Mucosa of stomach (tissue), 1 donor: ENCODE data around the gene CAMTA1.
A peak's percentile ranks its signal among the peaks of the same experiment; 100 is the strongest.

Experiments used
- H3K27me3 ChIP-seq: one replicate; pipeline ENCODE4 v1.7.0; 2013; ENCODE audit warnings: mild to moderate bottlenecking, low read length; ENCODE audit not compliant: control insufficient read depth, insufficient read depth
- H3K36me3 ChIP-seq: one replicate; pipeline ENCODE4 v1.7.0; 2013; ENCODE audit warnings: low read length; ENCODE audit not compliant: control insufficient read depth, insufficient read depth
- H3K4me1 ChIP-seq: one replicate; pipeline ENCODE4 v1.7.0; 2013; ENCODE audit warnings: mild to moderate bottlenecking, low read length; ENCODE audit not compliant: control insufficient read depth, insufficient read depth
- H3K4me3 ChIP-seq: one replicate; pipeline ENCODE4 v1.7.0; 2013; ENCODE audit warnings: low read length
- H3K9ac ChIP-seq: one replicate; pipeline ENCODE4 v1.7.0; 2013; ENCODE audit warnings: mild to moderate bottlenecking, low read length, moderate library complexity
- H3K9me3 ChIP-seq: one replicate; pipeline ENCODE4 v1.7.0; 2013; ENCODE audit warnings: mild to moderate bottlenecking, low read length, moderate library complexity; ENCODE audit not compliant: control insufficient read depth
- donor health status: Pancreatic carcinoma.

CAMTA1 gene

DNA sequence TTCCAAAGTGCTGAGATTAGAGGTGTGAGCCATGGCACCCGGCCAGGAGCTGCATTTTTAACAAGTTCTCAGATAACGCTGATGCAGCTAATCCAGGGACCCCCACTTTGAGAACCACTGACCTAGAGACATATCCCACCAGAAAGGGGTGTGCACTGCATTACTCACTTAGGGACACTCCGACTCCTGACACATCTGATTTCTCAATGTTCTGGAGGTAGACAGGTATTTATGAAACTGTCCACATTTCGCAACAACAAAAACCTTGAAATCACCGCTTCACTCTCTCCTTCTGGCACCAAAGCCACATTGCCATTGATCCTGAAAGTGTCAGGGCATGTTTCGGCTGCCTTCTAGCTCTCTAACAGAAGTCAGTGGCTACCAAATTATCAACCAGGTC, 23.2 kb upstream of the CAMTA1 start:
- H3K36me3 ChIP-seq, result no peaks in the 10 kb centered on the region
- no peaks in the 10 kb centered on the region for H3K9me3 ChIP-seq
- no peaks in the 10 kb centered on the region for H3K27me3 ChIP-seq
- H3K4me3 ChIP-seq, result no peak overlapping the region
- H3K4me1 ChIP-seq, result no peaks in the 10 kb centered on the region
- H3K9ac ChIP-seq, result no peak overlapping the region

GRCh38 chr1:6770751-6771440, 14.4 kb upstream of the CAMTA1 start:
- Histone ChIP-seq H3K4me3 (no peak overlapping the region), H3K4me1 (peaks cover 5% of the 10 kb centered on the region), H3K9ac (no peak overlapping the region), H3K36me3 (no peaks in the 10 kb centered on the region), H3K27me3 (no peaks in the 10 kb centered on the region), H3K9me3 (no peaks in the 10 kb centered on the region)

- H3K9ac ChIP-seq, result no peak overlapping the region
- no peak overlapping the region for H3K4me3 ChIP-seq
Measured at GRCh38 chr1:6771441-6771769, 13.8 kb upstream of the CAMTA1 start.

DNA sequence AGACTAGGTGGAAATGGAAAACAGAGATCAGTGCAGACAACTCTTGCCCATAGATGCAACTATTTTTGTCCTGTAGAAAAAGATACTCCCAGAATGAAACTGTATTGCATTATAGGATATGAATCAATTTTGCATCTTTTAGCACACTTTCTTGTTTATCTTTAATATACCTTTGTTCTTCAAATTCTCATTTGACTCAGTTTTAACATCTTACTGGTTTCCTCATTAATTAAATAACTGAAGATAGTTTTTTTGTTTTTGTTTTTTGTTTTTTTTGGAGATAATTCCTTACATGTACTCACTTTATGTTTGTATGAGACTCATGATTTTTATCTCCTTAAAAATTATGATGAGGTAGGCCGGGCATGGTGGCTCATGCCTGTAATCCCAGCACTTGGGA, 10.9 kb upstream of the CAMTA1 start:
- no peak overlapping the region for H3K4me3 ChIP-seq
- peaks cover 5% of the 10 kb centered on the region for H3K4me1 ChIP-seq

More at GRCh38 chr1:6771441-6771769, 13.8 kb upstream of the CAMTA1 start:
- Histone ChIP-seq H3K27me3 (no peaks in the 10 kb centered on the region), H3K36me3 (no peaks in the 10 kb centered on the region), H3K4me1 (peaks cover 5% of the 10 kb centered on the region), H3K9me3 (no peaks in the 10 kb centered on the region)

GRCh38 chr1:6775261-6776043, 9.8 kb upstream of the CAMTA1 start:
- H3K9ac ChIP-seq, result no peak overlapping the region
- H3K36me3 ChIP-seq, result no peaks in the 10 kb centered on the region
- H3K27me3 ChIP-seq, result no peaks in the 10 kb centered on the region
- peaks cover 5% of the 10 kb centered on the region for H3K4me1 ChIP-seq
- H3K9me3 ChIP-seq, result no peaks in the 10 kb centered on the region
- H3K4me3 ChIP-seq, result no peak overlapping the region

More for the DNA sequence above, 10.9 kb upstream of the CAMTA1 start:
- Histone ChIP-seq H3K9me3 (no peaks in the 10 kb centered on the region), H3K9ac (no peak overlapping the region), H3K27me3 (no peaks in the 10 kb centered on the region), H3K36me3 (no peaks in the 10 kb centered on the region)

GRCh38 chr1:6776389-6776788, 8.9 kb upstream of the CAMTA1 start:
- Histone ChIP-seq H3K36me3 (no peaks in the 10 kb centered on the region), H3K27me3 (no peaks in the 10 kb centered on the region), H3K9ac (no peak overlapping the region), H3K9me3 (no peaks in the 10 kb centered on the region), H3K4me3 (no peak overlapping the region), H3K4me1 (peaks cover 3% of the 10 kb centered on the region)

DNA sequence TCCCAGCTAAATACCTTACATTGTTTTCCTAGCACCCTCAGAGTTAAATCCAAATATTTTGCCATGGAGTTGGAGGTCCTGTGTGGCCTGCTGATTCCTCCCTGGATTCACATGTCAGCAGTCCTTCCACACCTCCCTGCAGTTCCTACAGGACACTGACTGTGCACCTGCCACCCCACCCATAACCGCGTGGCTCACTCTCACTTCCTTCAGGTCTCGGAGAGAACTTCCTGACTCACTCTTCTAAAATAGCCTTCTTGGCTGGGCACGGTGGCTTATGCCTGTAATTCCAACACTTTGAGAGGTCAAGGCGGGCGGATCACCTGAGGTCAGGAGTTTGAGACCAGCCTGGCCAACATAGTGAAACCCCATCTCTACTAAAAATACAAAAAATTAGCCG, 8.4 kb upstream of the CAMTA1 start:
- Histone ChIP-seq H3K36me3 (no peaks in the 10 kb centered on the region), H3K4me1 (no peaks in the 10 kb centered on the region), H3K27me3 (no peaks in the 10 kb centered on the region), H3K4me3 (no peak overlapping the region), H3K9me3 (no peaks in the 10 kb centered on the region), H3K9ac (no peak overlapping the region)

- H3K9me3 ChIP-seq, result no peaks in the 10 kb centered on the region
- no peak overlapping the region for H3K9ac ChIP-seq
- H3K27me3 ChIP-seq, result no peaks in the 10 kb centered on the region
- H3K36me3 ChIP-seq, result no peaks in the 10 kb centered on the region
- no peaks in the 10 kb centered on the region for H3K4me1 ChIP-seq
- H3K4me3 ChIP-seq, result no peak overlapping the region
Measured at GRCh38 chr1:6777813-6778212, 7.4 kb upstream of the CAMTA1 start.

DNA sequence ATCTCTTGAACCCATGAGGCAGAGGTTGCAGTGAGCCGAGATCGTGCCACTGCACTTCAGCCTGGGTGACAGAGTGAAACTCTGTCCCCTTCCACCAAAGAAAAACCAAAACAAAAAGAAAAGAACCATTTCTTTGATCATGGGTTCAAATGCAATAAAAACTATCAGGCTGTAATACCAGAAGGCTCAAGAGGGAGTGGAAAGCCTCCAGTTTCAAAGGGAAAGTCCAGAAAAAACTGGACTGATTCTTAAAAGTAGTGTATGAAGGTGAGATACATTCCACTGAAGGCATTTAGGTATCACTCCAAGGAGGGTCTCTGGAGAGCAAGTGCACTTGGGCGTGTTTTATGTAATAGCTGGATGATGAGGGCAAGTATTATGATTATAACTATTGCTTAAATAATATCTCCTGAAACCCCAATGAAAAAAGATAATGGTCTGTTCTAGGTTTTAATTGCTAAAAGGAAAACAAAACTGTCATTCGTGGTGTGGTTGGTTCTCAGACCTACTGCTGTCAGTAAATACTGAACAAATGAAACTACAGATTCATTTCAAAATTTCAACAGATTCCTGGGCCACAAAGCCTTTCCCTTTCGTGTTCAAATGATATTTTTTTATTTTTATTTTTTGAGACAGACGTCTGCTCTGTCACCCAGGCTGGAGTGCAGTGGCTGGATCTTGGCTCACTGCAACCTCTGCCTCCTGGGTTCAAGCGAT, 6.0 kb upstream of the CAMTA1 start:
- Histone ChIP-seq H3K4me3 (no peak overlapping the region), H3K36me3 (no peaks in the 10 kb centered on the region), H3K27me3 (no peaks in the 10 kb centered on the region), H3K9me3 (no peaks in the 10 kb centered on the region), H3K4me1 (no peaks in the 10 kb centered on the region), H3K9ac (no peak overlapping the region)

DNA sequence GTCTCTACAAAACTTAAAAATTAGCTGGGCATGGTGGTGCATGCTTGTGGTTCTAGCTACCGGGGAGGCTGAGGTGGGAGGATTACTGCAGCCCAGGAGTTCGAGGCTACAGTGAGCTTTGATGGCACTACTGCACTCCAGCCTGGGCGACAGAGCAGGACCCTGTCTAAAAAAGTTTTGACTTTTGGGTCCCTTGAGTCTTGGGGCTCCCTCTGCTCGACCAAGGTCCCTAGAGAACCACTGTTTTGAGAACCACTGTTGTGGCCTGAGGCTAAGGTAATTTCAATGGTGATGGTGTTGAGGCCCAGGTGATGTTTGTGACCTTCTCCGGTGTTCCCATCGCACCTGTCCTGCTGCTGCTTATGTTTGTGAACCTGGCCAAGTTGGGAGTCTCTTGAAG, 3.1 kb upstream of the CAMTA1 start:
- no peak overlapping the region for H3K4me3 ChIP-seq
- no peaks in the 10 kb centered on the region for H3K9me3 ChIP-seq
- no peak overlapping the region for H3K9ac ChIP-seq
- H3K36me3 ChIP-seq, result no peaks in the 10 kb centered on the region
- peaks cover 8% of the 10 kb centered on the region for H3K4me1 ChIP-seq
- no peaks in the 10 kb centered on the region for H3K27me3 ChIP-seq

DNA sequence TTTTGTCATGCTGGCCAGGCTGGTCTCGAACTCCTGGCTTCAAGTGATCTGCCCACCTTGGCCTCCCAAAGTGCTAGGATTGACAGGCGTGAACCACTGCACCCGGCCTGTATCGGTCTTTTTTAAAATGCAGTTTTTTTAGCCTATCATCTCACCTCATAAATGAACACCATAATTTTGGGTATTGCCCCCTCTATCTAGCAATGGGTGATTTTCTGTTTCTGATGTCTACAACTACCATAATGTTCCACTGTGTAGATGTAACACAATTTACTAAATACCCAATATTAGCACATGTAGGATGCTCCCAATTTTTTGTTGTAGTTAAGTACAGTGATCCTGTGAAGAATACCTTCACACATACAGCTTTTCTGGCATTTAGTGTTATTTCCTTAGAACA, 2.0 kb upstream of the CAMTA1 start:
- H3K4me1 ChIP-seq, result peaks cover 8% of the 10 kb centered on the region
- H3K27me3 ChIP-seq, result no peaks in the 10 kb centered on the region
- H3K9ac ChIP-seq, result peak overlapping the region; percentile 84
- no peaks in the 10 kb centered on the region for H3K9me3 ChIP-seq
- no peak overlapping the region for H3K4me3 ChIP-seq
- no peaks in the 10 kb centered on the region for H3K36me3 ChIP-seq

GRCh38 chr1:6783936-6784559, 1.2 kb upstream of the CAMTA1 start:
- H3K4me1 ChIP-seq, result peaks cover 8% of the 10 kb centered on the region
- H3K9ac ChIP-seq, result peak overlapping the region; percentile 84
- H3K4me3 ChIP-seq, result peak overlapping the region; percentile 43
- H3K27me3 ChIP-seq, result no peaks in the 10 kb centered on the region
- H3K9me3 ChIP-seq, result no peaks in the 10 kb centered on the region
- no peaks in the 10 kb centered on the region for H3K36me3 ChIP-seq
